Measurements from ENCODE around the gene FOXL2NB.

FOXL2NB gene

GRCh38 chr3:138902171-138902570, 44.8 kb upstream of the FOXL2NB start:
- DNase-seq, result no peak
- Histone ChIP-seq H3K4me3 (ENCODE audit: low read depth, low read length) (no peak overlapping the region), H3K9me3 (ENCODE audit: severe bottlenecking) (no peaks in the 10 kb centered on the region), H3K27me3 (ENCODE audit: insufficient read depth, low read depth, severe bottlenecking) (no peaks in the 10 kb centered on the region), H3K27ac (no peak overlapping the region), H3K36me3 (no peaks in the 10 kb centered on the region)
- TF ChIP-seq, protein P1, sequence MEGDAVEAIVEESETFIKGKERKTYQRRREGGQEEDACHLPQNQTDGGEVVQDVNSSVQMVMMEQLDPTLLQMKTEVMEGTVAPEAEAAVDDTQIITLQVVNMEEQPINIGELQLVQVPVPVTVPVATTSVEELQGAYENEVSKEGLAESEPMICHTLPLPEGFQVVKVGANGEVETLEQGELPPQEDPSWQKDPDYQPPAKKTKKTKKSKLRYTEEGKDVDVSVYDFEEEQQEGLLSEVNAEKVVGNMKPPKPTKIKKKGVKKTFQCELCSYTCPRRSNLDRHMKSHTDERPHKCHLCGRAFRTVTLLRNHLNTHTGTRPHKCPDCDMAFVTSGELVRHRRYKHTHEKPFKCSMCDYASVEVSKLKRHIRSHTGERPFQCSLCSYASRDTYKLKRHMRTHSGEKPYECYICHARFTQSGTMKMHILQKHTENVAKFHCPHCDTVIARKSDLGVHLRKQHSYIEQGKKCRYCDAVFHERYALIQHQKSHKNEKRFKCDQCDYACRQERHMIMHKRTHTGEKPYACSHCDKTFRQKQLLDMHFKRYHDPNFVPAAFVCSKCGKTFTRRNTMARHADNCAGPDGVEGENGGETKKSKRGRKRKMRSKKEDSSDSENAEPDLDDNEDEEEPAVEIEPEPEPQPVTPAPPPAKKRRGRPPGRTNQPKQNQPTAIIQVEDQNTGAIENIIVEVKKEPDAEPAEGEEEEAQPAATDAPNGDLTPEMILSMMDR (IDR thresholded peaks at IDR 0.05; ENCODE audit: low read depth, low read length), result no peak

DNA sequence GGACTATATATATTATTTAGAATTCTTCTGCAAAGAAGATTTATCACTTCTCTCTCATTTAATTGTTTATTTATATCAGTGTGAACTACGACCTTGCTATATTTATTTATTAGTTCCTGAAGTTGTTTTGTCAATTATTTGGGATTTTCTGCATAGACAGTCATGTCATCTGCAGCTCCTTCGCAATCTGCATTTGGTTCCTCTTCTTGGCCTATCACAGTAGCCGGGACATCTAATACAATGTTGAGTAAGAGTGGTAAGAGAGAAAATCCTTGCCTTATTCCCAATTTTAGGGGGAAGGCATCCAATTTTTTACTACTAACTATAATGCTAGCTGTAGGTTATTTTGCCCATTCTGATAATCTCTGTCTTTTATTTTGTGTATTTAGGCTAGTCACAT, 39.5 kb upstream of the FOXL2NB start:
- DNase-seq, result no peak
- no peaks in the 10 kb centered on the region for H3K36me3 ChIP-seq
- H3K4me3 ChIP-seq (ENCODE audit: low read depth, low read length), result no peak overlapping the region
- no peaks in the 10 kb centered on the region for H3K27me3 ChIP-seq (ENCODE audit: insufficient read depth, low read depth, severe bottlenecking)
- H3K27ac ChIP-seq, result no peak overlapping the region
- H3K9me3 ChIP-seq (ENCODE audit: severe bottlenecking), result no peaks in the 10 kb centered on the region
- TF ChIP-seq, protein P1 (IDR thresholded peaks at IDR 0.05; ENCODE audit: low read depth, low read length), result no peak

DNA sequence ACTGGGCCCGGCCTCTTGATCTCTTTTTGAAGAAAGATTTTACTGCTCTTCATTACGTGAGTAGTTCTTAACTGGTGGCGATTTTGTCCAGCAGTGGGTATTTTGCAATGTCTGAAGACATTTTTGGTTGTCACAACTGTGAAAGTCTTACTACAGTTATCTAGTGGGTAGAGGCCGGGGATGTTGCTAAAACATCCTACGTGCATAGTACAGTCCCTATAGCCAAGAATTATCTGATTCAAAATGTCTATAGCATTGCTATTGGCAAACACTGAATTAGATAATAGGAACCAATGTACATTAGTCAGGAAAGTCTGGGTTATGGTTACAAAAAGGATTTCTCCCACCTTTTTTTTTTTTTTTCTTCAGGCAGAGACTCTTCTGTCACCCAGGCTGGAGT, 38.2 kb upstream of the FOXL2NB start:
- Histone ChIP-seq H3K9me3 (ENCODE audit: severe bottlenecking) (no peaks in the 10 kb centered on the region), H3K4me3 (ENCODE audit: low read depth, low read length) (no peak overlapping the region), H3K36me3 (no peaks in the 10 kb centered on the region), H3K27ac (no peak overlapping the region), H3K27me3 (ENCODE audit: insufficient read depth, low read depth, severe bottlenecking) (no peaks in the 10 kb centered on the region)
- DNase-seq, result no peak
- TF ChIP-seq, protein P1 (IDR thresholded peaks at IDR 0.05; ENCODE audit: low read depth, low read length), result no peak

DNA sequence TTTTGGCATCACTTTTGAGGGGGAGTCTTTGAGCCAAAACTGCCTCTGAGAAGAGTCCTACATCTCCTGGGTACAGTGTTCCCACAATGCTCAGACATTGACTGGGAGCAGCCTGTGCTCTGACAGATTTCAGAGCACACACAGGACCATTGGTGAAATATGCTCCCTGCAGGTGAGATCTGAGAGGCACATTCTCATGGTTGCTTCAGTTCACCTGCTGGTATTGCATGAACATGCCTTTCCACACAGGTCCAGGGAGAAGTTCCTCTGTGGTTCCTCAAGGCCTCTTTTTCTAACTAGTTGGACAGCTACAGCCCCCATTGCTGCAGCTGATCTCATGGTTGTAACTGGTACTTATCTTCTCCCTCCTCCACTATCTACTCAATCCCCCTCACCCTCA, 37.1 kb upstream of the FOXL2NB start:
- DNase-seq, result no peak
- TF ChIP-seq, protein P1 (IDR thresholded peaks at IDR 0.05; ENCODE audit: low read depth, low read length), result no peak
- H3K9me3 ChIP-seq (ENCODE audit: severe bottlenecking), result no peaks in the 10 kb centered on the region
- no peak overlapping the region for H3K4me3 ChIP-seq (ENCODE audit: low read depth, low read length)
- no peaks in the 10 kb centered on the region for H3K36me3 ChIP-seq
- H3K27me3 ChIP-seq (ENCODE audit: insufficient read depth, low read depth, severe bottlenecking), result no peaks in the 10 kb centered on the region
- no peak overlapping the region for H3K27ac ChIP-seq

- no peak overlapping the region for H3K27ac ChIP-seq
- no peak for DNase-seq
- no peaks in the 10 kb centered on the region for H3K9me3 ChIP-seq (ENCODE audit: severe bottlenecking)
- no peaks in the 10 kb centered on the region for H3K36me3 ChIP-seq
- no peak overlapping the region for H3K4me3 ChIP-seq (ENCODE audit: low read depth, low read length)
- TF ChIP-seq, protein P1 (IDR thresholded peaks at IDR 0.05; ENCODE audit: low read depth, low read length), result no peak
- no peaks in the 10 kb centered on the region for H3K27me3 ChIP-seq (ENCODE audit: insufficient read depth, low read depth, severe bottlenecking)
Observed at GRCh38 chr3:138911621-138912020, 35.4 kb upstream of the FOXL2NB start.

DNA sequence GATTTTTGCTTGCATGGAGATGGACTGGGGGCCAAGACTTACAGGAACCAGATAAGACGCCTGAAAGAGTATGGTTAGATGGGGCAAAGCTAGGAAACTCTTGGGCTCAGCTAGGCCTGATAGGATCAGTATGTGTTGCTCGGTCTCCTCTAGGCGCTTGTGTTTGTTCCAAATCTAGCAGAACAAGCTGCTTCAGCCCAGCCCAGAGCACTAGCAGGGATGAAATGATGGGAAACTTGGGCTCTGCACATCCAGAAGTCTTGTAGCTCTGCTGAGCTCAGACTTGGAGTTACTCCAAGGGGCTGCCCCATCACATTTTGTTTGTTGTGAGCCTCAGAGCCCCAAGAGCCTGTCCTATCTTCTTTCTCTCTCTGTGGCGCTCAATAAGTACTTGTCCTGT, 34.8 kb upstream of the FOXL2NB start:
- Histone ChIP-seq H3K27ac (no peak overlapping the region), H3K36me3 (no peaks in the 10 kb centered on the region), H3K4me3 (ENCODE audit: low read depth, low read length) (no peak overlapping the region), H3K27me3 (ENCODE audit: insufficient read depth, low read depth, severe bottlenecking) (no peaks in the 10 kb centered on the region), H3K9me3 (ENCODE audit: severe bottlenecking) (no peaks in the 10 kb centered on the region)
- TF ChIP-seq, protein P1 (IDR thresholded peaks at IDR 0.05; ENCODE audit: low read depth, low read length), result no peak
- no peak for DNase-seq

Data from WERI-Rb-1 (cell line).